NCI-H2171 (cell line): ENCODE results near the gene ZNF778.

ENCODE experiments used
- DNase-seq: peaks from one replicate; lab custom pipeline; 2025; lab: John Stamatoyannopoulos, UW

ZNF778 gene

GRCh38 chr16:89194340-89195311, 22.9 kb upstream of the ZNF778 start:
- DNase-seq = no peak

GRCh38 chr16:89195521-89196171, 21.9 kb upstream of the ZNF778 start:
- no peak for DNase-seq

GRCh38 chr16:89197033-89197632, 20.4 kb upstream of the ZNF778 start:
- DNase-seq = no peak

GRCh38 chr16:89197633-89198416, 19.7 kb upstream of the ZNF778 start:
- no peak for DNase-seq

GRCh38 chr16:89198417-89199240, 18.9 kb upstream of the ZNF778 start:
- DNase-seq = no peak

GRCh38 chr16:89199241-89200123, 18.0 kb upstream of the ZNF778 start:
- DNase-seq = no peak

- DNase-seq = no peak
Observed at GRCh38 chr16:89200124-89200849, 17.2 kb upstream of the ZNF778 start, which contains the start of gene SLC22A31. TSS of gene SLC22A31 (minus strand) at chr16:89200537. CDS start at chr16:89200501, 36 bp downstream.

GRCh38 chr16:89200850-89201411, 16.6 kb upstream of the ZNF778 start:
- no peak for DNase-seq

- DNase-seq = peak; percentile 99
Observed at GRCh38 chr16:89201439-89202377, 15.8 kb upstream of the ZNF778 start.

- no peak for DNase-seq
Observed at GRCh38 chr16:89202422-89203215, 14.9 kb upstream of the ZNF778 start.

GRCh38 chr16:89207993-89208392, 9.5 kb upstream of the ZNF778 start:
- no peak for DNase-seq

- DNase-seq = no peak
Observed at GRCh38 chr16:89209522-89210044, 7.9 kb upstream of the ZNF778 start.

- peak; percentile 54 for DNase-seq
Observed at GRCh38 chr16:89210165-89210903, 7.2 kb upstream of the ZNF778 start.

GRCh38 chr16:89210904-89211515, 6.5 kb upstream of the ZNF778 start:
- DNase-seq = peak; percentile 90

- peak; percentile 78 for DNase-seq
Observed at GRCh38 chr16:89216315-89217137, 977 bp upstream of the ZNF778 start.
